HG03521 (cell line): ENCODE data around the gene HRH3.

Experiments
- ATAC-seq: cut with Tn5 transposase; IDR thresholded peaks from one replicate; pipeline ENCODE4 v1.9.1; 2021; ENCODE audit warnings: mild to moderate bottlenecking, moderate library complexity; ENCODE audit not compliant: unreplicated experiment

Gene HRH3

DNA sequence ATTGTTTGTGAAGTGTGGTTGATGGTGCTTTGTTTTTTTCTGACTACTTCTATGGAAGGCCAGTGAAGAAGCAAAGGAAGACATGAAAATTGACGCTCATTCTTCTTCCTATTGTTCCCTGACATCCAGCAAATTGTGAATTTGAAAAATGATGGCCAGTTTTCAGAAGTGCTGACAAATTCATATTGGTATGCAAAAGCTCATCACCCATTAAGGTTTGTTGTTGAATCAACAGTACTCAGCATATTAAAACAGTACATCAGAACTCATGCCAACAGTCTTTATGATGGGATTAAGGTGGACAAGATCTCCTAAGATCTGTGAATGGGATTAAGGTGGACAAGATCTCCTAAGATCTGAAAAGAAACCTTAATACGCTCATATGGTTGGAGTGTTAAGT, 38.3 kb downstream of the HRH3 start:
- no peak for ATAC-seq

DNA sequence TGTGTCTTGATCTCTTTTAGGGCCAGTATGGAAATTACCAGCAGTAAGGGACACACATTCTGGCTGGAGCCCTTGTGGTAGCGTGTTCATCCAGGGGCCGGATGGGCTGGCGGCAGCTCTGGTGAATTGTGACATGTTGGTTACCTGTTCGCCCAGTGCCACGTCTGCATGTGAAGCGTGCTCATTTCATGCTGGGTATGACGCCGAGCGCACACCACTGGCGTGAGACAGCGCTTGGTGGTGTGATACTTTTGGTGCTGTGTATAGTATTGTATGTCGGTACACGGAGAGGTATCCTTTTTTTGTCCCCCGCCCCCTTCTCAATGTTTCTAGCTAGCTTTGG, 40.9 kb downstream of the HRH3 start:
- ATAC-seq = no peak

DNA sequence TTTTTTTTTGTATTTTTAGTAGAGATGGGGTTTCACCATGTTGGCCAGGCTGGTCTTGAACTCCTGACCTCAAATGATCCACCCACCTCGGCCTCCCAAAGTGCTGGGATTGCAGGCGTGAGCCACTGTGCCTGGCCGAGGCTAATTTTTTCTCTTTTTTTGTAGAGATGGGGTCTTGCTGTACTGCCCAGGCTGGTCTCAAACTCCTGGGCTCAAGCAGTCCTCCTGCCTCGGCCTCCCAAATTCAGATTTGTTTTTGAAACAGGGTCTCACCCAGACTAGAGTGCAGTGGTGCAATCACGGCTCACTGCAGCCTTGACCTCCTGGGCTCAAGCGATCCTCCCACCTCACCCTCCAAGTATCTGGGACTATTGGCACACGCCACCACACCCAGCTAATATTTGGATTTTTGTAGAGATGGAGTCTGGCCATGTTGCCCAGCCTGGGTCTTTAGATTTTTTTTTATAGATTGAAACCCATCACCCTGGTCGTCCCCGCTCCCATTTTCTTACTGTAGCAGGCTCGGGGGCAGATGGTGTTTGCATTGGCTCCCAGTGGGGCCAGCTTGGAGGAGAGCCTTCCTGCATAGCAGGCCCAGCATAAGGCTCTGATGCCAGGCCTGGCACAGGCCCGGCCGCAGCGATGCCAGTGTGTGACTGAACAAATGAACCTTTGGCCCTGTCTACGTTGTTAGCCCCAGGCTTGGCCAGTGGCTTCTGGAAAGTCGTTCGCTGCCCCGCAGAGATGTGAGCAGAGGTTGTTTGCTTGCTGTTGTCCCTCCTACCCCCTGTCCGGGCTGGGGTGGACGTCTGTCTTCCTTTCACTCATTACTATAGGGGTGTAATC, 41.5 kb downstream of the HRH3 start:
- ATAC-seq = no peak

DNA sequence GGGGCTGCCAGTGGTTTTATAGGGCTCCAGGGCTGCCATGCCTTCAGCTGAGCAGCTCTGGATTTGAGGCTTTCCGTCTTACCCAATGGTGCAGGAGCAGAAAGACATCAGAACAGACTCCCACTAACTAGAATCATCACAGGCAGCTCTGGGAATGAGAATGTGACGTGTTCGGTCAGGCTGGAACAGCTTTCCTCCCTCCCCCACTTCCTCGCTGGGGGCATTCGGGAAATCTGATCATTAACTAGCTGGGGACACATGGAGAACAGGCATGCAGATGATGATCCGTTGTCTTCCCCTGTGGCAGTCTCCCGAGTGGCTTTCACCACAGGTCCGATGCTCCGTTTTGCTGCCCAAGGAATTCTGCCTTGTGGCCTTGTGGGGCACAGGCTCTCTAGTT, 42.8 kb downstream of the HRH3 start:
- no peak for ATAC-seq

DNA sequence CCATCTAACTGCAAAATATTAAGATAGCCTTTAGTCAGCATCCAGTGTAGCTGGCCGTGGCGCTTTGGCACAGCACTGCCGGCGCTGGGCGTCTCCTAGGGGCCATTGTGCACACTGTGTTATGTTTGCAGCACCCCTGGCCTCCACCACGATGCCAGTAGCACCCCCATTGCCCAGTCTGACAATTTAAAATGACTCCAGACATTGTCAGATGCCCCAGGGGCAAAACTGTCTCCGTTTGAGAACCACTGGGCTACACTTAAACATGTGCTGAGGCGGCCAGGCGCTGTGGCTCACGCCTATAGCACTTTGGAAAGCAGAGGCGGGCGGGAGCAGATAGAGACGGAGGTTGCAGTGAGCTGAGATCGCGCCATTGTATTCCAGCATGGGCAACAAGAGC, 43.2 kb downstream of the HRH3 start:
- ATAC-seq = no peak

DNA sequence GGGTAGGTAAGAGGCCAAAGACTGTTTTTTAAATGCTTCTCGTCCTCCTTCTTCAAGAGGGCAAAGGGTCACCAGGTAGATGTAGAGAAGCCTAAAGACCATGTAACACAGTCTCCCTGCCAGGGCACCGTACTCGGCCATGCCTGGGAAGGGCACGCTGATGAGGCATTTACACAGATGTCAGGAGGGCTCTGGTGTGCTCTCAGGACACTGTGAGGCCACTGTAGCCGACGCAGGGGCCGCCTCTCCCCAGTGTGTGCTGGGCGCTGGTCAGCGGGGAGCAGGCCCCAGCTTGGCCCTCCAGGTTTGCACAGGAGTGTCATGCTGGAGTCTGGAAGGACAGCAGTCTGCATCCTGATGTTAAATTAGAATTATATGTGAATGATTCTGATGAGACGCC, 44.4 kb downstream of the HRH3 start:
- no peak for ATAC-seq

DNA sequence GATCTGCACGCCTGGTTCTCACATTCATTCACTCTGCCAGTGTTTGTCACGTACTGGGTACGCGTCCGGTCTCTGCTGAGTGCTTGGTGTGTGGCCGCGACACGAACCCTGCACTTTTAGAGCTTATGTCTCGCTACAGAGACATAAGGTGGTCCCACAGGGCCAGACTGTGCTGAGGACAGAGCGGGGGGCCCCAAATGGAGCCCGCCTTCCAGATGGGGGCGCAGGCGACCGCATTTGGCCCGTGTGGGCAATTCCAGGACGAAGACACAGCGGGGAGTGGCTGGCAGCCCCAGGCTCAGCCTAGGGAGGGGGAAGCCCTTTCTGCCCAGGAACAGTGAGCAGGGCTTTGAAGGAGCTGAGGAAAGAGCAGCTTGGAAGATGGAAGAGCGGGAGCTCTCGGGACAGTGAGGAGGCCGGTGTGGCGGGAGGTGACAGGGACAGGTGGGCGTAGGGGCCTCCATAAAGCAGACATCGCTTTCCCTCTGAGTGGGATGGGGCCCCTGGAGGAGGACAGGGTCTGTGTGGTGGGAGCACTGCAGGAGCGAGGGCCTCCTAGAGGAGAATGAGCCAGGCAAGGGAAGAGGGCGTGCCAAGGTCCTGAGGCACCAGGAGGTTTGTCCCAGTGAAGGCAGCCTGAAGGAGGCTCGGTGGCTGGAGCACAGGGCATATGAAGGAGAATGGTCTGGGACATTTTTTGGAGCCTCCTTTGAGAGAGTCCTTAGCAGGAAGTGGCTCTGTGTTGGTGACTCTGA, 45.0 kb downstream of the HRH3 start:
- ATAC-seq = no peak

DNA sequence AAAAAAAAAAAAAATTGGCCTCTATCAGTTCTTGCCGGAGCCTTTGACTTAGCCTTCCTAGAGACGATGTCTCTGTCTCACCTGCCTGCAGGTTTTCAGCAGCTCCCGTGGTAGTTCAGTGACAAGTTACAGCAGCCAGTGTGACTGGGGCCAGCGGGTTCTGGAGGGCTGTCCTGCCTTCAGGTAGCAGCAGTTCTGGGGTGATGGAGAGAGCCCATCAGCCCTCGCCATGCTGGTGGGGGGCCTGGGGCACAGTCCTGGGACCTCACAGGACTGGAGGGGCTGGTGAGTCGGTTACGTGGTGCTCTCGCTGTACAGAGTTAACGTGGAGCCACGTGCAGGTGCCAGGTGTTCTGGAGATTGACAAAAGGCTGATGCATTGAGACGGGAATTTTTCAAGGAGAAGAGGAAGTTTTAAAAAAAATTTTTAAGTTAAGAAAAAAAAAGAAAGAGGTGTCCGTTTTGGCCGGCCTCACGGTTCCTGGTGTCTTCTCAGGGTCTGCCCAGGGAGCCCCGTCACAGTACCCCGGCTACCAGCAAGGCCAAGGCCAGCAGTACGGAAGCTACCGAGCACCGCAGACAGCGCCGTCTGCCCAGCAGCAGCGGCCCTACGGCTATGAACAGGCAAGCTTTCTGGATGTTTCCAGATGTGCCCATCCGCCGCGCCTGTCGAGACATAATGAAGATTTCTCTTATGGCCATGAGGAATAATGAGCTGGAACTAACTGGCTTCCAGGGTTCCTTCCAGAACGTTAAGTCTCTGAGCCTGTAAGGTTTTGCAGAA, 45.9 kb downstream of the HRH3 start:
- no peak for ATAC-seq

DNA sequence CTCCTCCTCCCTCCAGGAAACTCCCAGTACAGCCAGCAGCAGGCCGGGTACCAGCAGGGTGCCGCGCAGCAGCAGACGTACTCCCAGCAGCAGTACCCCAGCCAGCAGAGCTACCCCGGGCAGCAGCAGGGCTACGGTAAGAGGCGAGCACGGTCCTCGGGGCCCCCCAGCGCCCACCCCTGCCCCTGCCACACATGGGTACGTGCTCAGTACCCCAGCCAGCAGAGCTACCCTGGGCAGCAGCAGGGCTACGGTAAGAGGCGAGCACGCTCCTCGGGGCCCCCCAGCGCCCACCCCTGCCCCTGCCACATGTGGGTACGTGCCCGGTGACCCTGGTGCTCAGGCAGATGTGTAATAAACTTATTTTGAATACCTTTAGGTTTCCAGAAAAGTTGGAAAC, 47.4 kb downstream of the HRH3 start:
- ATAC-seq = no peak

DNA sequence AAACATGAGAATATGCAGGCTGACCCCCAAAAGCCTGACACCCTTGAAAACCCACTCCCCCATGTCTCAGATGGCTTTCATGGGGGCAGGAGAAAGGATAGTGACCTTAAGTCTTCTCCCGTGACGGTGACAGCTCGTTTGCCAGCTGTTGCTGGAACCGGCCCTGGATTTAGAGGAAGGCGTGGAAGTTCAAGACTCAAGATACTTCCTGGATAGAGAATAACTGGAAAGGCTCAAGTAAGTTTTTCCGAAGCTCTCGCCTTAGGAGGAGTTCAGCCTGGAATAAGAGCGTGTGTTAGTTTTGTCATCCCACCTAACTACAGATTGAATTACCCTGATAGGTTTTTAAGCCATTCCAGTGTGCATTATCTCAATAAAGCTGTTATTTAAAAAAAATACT, 48.8 kb downstream of the HRH3 start:
- no peak for ATAC-seq

DNA sequence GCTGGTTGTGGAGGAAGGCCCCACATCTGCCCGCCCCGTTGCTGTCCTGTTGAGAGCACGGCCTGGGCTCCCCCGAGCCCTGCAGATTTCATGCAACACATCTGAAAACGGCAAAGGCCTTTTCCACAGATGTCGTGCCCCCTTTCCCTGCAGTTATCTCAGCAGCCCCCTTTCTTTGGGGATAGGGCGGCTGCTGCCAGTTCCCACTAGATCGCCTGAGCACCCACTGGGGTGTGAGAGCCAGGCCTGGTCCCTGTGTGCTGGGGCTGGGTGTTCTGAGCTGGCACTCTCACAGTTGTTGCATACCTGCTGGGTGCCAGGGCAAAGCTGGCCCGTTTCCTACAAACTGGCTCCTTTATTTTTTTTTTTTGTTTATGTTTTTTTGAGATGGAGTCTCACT, 49.5 kb downstream of the HRH3 start:
- ATAC-seq = no peak

DNA sequence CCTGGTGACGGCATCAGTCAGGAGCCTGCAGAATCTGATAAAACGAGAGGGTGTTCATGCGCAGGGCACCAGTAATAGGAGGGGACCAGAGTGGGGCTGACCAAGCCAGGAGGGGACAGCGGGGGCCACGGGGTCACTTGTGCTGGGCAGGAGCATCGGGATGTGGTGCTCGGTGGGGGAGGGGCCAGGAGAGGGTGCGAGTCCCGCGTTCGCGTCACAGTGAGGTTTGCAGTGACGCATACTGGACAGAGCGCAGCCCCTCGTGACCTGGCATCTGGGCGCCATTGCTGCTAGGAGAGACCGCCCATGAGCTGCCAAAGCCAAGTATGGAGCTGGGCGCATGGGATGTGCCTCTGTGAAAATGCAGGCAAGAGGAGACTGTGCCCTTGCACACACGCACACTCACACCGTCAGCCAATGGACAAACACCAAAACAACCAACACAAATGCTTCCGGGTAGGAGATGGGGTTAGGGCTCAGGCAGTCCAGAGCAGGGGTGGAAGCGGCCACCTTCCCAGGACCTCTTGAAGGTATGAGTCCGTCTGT, 51.1 kb downstream of the HRH3 start:
- ATAC-seq = no peak

DNA sequence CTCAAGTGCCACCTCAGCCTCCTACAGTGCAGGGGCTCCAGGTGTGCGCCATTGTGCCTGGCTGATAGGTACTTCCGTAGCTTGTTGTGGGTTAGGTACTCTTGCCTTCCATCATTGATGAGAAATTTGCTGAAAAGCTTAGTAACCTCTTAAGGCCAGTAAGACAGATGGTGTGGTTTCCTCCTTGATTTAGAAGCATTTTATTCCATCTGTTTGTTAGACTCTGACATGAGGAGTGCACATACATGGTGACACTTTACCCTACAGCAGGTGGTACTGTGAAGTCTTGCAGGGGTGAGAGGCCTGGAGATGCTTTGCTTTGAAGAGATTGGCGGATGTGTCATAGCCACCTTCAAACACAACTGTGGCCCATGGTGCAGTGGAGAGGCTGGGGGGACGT, 52.0 kb downstream of the HRH3 start:
- no peak for ATAC-seq

DNA sequence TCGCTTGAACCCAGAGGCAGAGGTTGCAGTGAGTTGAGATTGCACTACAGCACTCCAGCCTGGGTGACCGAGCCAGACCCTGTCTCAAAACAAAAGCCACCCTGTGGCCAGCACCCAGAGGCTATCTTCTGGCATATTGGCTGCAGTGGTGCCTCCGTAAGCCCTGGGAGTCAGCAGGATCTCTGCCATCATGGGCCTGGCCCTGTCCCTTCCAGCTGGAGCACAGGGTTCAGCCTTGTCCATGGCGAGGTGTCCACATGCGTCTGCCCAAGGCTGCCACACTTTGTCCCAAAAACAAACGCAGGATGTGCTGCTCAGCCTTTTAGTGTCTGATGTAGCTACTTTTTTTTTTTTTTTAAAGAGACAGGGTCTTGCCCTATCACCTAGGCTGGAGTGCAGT, 52.6 kb downstream of the HRH3 start:
- ATAC-seq = no peak

DNA sequence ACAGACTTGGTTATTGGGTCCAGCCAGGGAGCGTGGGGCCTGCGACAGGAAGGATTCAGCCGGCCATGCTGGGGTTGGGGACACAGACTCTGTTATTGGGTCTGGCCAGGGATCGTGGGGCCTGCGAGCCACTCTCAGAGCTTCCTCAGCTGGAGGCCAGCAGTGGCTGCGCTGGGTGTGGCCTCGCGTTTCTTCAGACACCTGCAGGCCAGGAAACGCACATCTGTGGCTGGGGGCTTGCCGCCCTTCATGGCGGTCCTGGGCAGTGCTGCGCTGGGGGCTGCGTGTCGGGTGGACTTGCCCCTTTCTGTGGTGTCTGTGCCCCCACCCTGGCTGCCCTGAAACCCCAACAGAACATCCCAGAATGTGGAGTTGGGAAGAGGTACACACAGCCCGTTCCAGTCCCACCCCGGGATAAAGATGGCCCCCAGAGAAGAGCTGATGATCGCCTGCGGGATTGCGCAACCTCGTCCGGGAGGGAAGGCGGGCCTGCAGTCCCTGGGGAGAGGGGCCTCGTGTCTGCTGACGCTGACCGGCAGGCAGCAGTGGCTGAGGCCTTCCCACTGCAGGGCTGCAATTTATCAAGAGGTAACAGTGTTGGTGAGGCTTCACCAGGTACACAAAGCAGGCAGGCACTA, 54.2 kb downstream of the HRH3 start:
- ATAC-seq = no peak
